HepG2 (cell line): ENCODE data around the gene LATS1. TPM values are rescaled to one million over a fixed set of nuclear protein-coding genes. Genes with fewer than 3 reads are reported as not detected.

Source experiments
- ATAC-seq: fragments of 200-7000 bp; cut with Tn5 transposase; 3 replicates; pipeline ENCODE4 v1.9.1; 2020; ENCODE audit warnings: mild to moderate bottlenecking, moderate library complexity
- BruUV-seq: library from RNA; stranded (reverse); fragments of 400-500 nt; replicated peaks from 2 replicates; lab custom pipeline; 2021; lab: Mats Ljungman, UMichigan
- CTCF ChIA-PET: fragments of 300-600 bp; formaldehyde crosslinking; extraction: SDS; loops from one replicate; lab custom pipeline; 2021; ENCODE audit warnings: low total read pairs, inconsistent platforms, low intra/inter-chr PET ratio; lab: Yijun Ruan, JAX
- POLR2A ChIA-PET: fragments of 350-600 bp; sonication (Branson Sonifier 250); formaldehyde crosslinking; loops from one replicate; lab custom pipeline; 2020; ENCODE audit warnings: antibody characterized with exemption, inconsistent platforms; lab: Yijun Ruan, JAX
- DNase-seq: peaks from one replicate; pipeline ENCODE4 v3.0.0-alpha.2; 2015; ENCODE audit warnings: low spot score
- FAIRE-seq: peaks from 3 replicates; lab custom pipeline; 2011; peaks lifted over from hg19 to GRCh38; lab: Jason Lieb, UNC
- H2AFZ ChIP-seq: one replicate; pipeline ENCODE4 v1.6.1; 2011; ENCODE audit warnings: low read length, inconsistent platforms
- H3K27ac ChIP-seq: fragments of 300-600 bp; 3 replicates; pipeline ENCODE4 v1.8.0; 2011; ENCODE audit warnings: mixed run types, mild to moderate bottlenecking, mixed read lengths, low read length, inconsistent platforms; ENCODE audit not compliant: insufficient read depth; ENCODE audit errors: extremely low read length
- H3K27me3 ChIP-seq, 2 experiments: fragments of 200-600 bp in 1 of 2; 2 replicates in 1 of 2; 3 replicates in 1 of 2; pipeline versions ENCODE4 v1.6.0 to v1.8.0; 2011; ENCODE audit warnings: low read length in 2 of 2, mild to moderate bottlenecking in 2 of 2, moderate library complexity in 2 of 2, inconsistent platforms in 1 of 2; ENCODE audit not compliant: insufficient read depth in 2 of 2, control insufficient read depth in 1 of 2
- H3K36me3 ChIP-seq, 2 experiments: fragments of 200-600 bp in 1 of 2; replicated peaks in 1 of 2; 2 replicates in 1 of 2; 3 replicates in 1 of 2; pipeline versions ENCODE4 v1.5.1 to v1.8.0; 2011; ENCODE audit warnings: low read length in 2 of 2, inconsistent platforms in 1 of 2; ENCODE audit not compliant: insufficient read depth in 2 of 2, control insufficient read depth in 1 of 2
- H3K4me1 ChIP-seq: 2 replicates; pipeline ENCODE4 v1.5.1; 2012; ENCODE audit warnings: low read length, inconsistent platforms; ENCODE audit not compliant: insufficient read depth
- H3K4me2 ChIP-seq: 2 replicates; pipeline ENCODE4 v1.6.0; 2011; ENCODE audit warnings: low read depth, low read length, inconsistent platforms
- H3K4me3 ChIP-seq, 3 experiments: fragments of 200-600 bp in 1 of 3; sonication (generic), shearing (Covaris generic) in 1 of 3; replicated peaks in 1 of 3; 2 replicates each; pipeline ENCODE4 v1.5.1; 2011 to 2016; ENCODE audit warnings: low read length in 3 of 3, inconsistent platforms in 2 of 3, low read depth in 2 of 3, mild to moderate bottlenecking in 2 of 3, control low read depth in 1 of 3, mixed read lengths in 1 of 3; ENCODE audit not compliant: insufficient read depth in 1 of 3
- H3K79me2 ChIP-seq: one replicate; pipeline ENCODE4 v1.6.1; 2011; ENCODE audit warnings: low read length, inconsistent platforms; ENCODE audit not compliant: insufficient read depth
- H3K9ac ChIP-seq: 2 replicates; pipeline ENCODE4 v1.6.0; 2011; ENCODE audit warnings: mild to moderate bottlenecking, low read depth, low read length, inconsistent platforms; ENCODE audit not compliant: insufficient read depth
- H3K9me3 ChIP-seq: 2 replicates; pipeline ENCODE4 v1.5.1; 2012; ENCODE audit warnings: mild to moderate bottlenecking, low read length
- H4K20me1 ChIP-seq: 2 replicates; pipeline ENCODE4 v1.6.0; 2011; ENCODE audit warnings: inconsistent platforms, mild to moderate bottlenecking, low read length, moderate library complexity; ENCODE audit not compliant: insufficient read depth
- CBX2 ChIP-seq, 2 experiments: fragments of 200-600 bp in 1 of 2; sonication (generic); formaldehyde crosslinking in 1 of 2; IDR thresholded peaks; 2 replicates each; pipeline versions ENCODE4 v1.7.0 to v1.8.1; 2018 to 2022; ENCODE audit warnings: low read depth in 2 of 2, low read length in 1 of 2, mild to moderate bottlenecking in 1 of 2, missing genetic modification reagents in 1 of 2
- GPN1 ChIP-seq: sonication (generic); formaldehyde crosslinking; IDR thresholded peaks from 2 replicates; pipeline ENCODE4 v1.5.1; 2020; ENCODE audit warnings: missing genetic modification reagents, borderline replicate concordance
- ISL2 ChIP-seq: sonication (generic); formaldehyde crosslinking; IDR thresholded peaks from 2 replicates; pipeline ENCODE4 v1.5.0; 2020; ENCODE audit warnings: missing genetic modification reagents
- JUN ChIP-seq: sonication (generic); formaldehyde crosslinking; IDR thresholded peaks from 2 replicates; pipeline ENCODE4 v1.4.0; 2020; ENCODE audit warnings: mild to moderate bottlenecking, missing genetic modification reagents
- LCORL ChIP-seq, 2 experiments: fragments of 450-650 bp in 1 of 2; sonication (generic) in 1 of 2; formaldehyde crosslinking in 1 of 2; IDR thresholded peaks; 2 replicates each; pipeline versions ENCODE4 v1.5.0 to v1.6.1; 2017 to 2020; ENCODE audit warnings: antibody characterized with exemption in 1 of 2, missing genetic modification reagents in 1 of 2
- NCOA2 ChIP-seq: sonication (generic); formaldehyde crosslinking; IDR thresholded peaks from 2 replicates; pipeline ENCODE4 v1.8.0; 2022; ENCODE audit warnings: inconsistent platforms
- POGK ChIP-seq: sonication (generic); formaldehyde crosslinking; conservative IDR thresholded peaks from 2 replicates; pipeline ENCODE4 v1.8.0; 2022; ENCODE audit warnings: mild to moderate bottlenecking, moderate library complexity, missing genetic modification reagents
- SIN3B ChIP-seq: fragments of 150-350 bp; IDR thresholded peaks from 2 replicates; pipeline ENCODE4 v1.6.1; 2014; ENCODE audit warnings: low read length
- SRSF4 ChIP-seq: fragments of 200-400 bp; formaldehyde crosslinking; IDR thresholded peaks from one replicate; pipeline ENCODE4 v1.6.1; 2018; ENCODE audit warnings: mild to moderate bottlenecking, low read depth, low read length, moderate library complexity; ENCODE audit not compliant: poor library complexity, severe bottlenecking
- XBP1 ChIP-seq: sonication (generic); formaldehyde crosslinking; IDR thresholded peaks from 2 replicates; pipeline ENCODE4 v1.5.0; 2020; ENCODE audit warnings: missing genetic modification reagents
- YEATS2 ChIP-seq: sonication (generic); formaldehyde crosslinking; IDR thresholded peaks from 2 replicates; pipeline ENCODE4 v1.4.0; 2020; ENCODE audit warnings: missing genetic modification reagents, borderline replicate concordance
- ZC3H13 ChIP-seq: sonication (generic); formaldehyde crosslinking; IDR thresholded peaks from 2 replicates; pipeline ENCODE4 v1.8.1; 2023; ENCODE audit warnings: mild to moderate bottlenecking, missing genetic modification reagents, moderate library complexity
- ZNF441 ChIP-seq: sonication (generic); formaldehyde crosslinking; IDR thresholded peaks from 2 replicates; pipeline ENCODE4 v1.7.0; 2021; ENCODE audit warnings: missing genetic modification reagents, borderline replicate concordance
- ZNF549 ChIP-seq: sonication (generic); formaldehyde crosslinking; IDR thresholded peaks from 2 replicates; pipeline ENCODE4 v1.5.0; 2020; ENCODE audit warnings: missing genetic modification reagents
- ZNF550 ChIP-seq: sonication (generic); formaldehyde crosslinking; IDR thresholded peaks from 2 replicates; pipeline ENCODE4 v1.4.0; 2020; ENCODE audit warnings: mild to moderate bottlenecking, missing genetic modification reagents, borderline replicate concordance
- ZNF670 ChIP-seq: sonication (generic); formaldehyde crosslinking; IDR thresholded peaks from 2 replicates; pipeline ENCODE4 v1.8.0; 2022; ENCODE audit warnings: mild to moderate bottlenecking, missing genetic modification reagents, borderline replicate concordance
- ZNF737 ChIP-seq: sonication (generic); formaldehyde crosslinking; IDR thresholded peaks from 2 replicates; pipeline ENCODE4 v1.5.0; 2020; ENCODE audit warnings: missing genetic modification reagents, mild to moderate bottlenecking, borderline replicate concordance
- ZNF75D ChIP-seq: sonication (generic); formaldehyde crosslinking; IDR thresholded peaks from 2 replicates; pipeline ENCODE4 v1.8.1; 2023; ENCODE audit warnings: missing genetic modification reagents, mild to moderate bottlenecking, borderline replicate concordance
- ZNF776 ChIP-seq: sonication (generic); formaldehyde crosslinking; IDR thresholded peaks from 2 replicates; pipeline ENCODE4 v1.4.0; 2020; ENCODE audit warnings: mild to moderate bottlenecking, missing genetic modification reagents
- ZNF792 ChIP-seq: IDR thresholded peaks from 2 replicates; pipeline ENCODE4 v1.6.1; 2016
- WGBS: methylation state at CpG from one replicate; pipeline ENCODE4 v1.1.6; 2017; ENCODE audit warnings: low lambda C conversion rate; 5-methylcytosine and 5-hydroxymethylcytosine counted together
- in situ Hi-C: cut with HindIII; loops from 2 replicates; pipeline ENCODE4 v1.10.0; 2017; ENCODE audit warnings: low pct_unique_long_range_greater_than_20kb; ENCODE audit not compliant: extremely low pct_ligation_motif_present
- intact Hi-C: fragments of 100-400 bp; cut with micrococcal nuclease; formaldehyde crosslinking; loops from one replicate; pipeline ENCODE4 v1.10.0; 2022; ENCODE audit not compliant: unreplicated experiment
- polyA plus RNA-seq, 8 experiments: library from polyadenylated mRNA; depleted of rRNA in 3 of 8; stranded (reverse) in 7 of 8; unstranded in 1 of 8; fragments of >200 nt; fragmentation: Illumina TruSeq in 4 of 8; extraction: Trizol in 4 of 8; gene quantifications; 2 replicates each; pipeline versions ENCODE4 v1.2.1 to v1.2.3, GENCODE V29; 2011 to 2016; ENCODE audit warnings: low read depth in 4 of 8, missing spikeins in 1 of 8, mixed read lengths in 1 of 8; ENCODE audit not compliant: insufficient read depth in 1 of 8
- total RNA-seq, 5 experiments: library from RNA; depleted of rRNA; stranded (reverse); fragments of >200 nt; fragmentation: Illumina TruSeq; extraction: Trizol; gene quantifications; 2 replicates each; pipeline ENCODE4 v1.2.3, GENCODE V29; 2016; ENCODE audit warnings: low read depth in 1 of 5

Gene LATS1
- total and polyA plus RNA-seq, 2 of the 13 experiments (the other 11 are each of a cell fraction or from before 2014, with no cell fraction given): 9.9 to 12.6 TPM

- peak within 1 kb of the TSS; percentile 74 for H3K9ac ChIP-seq
- in situ Hi-C loops (loop anchor here (5.0 kb wide), 1 partner anchor 81 kb away; the partner anchor contains the start of gene GINM1), intact Hi-C loops (loop anchor here (1.0 to 5.0 kb wide), 3 partner anchors 82 to 184 kb away; partner anchors contain the start of genes GINM1 and PPIL4)
- BruUV-seq: TSS peak; percentile 74
- peak within 1 kb of the TSS; percentile 74 to 85 (median 84) for H3K4me3 ChIP-seq
- POLR2A ChIA-PET: interaction anchor here (1.1 to 2.8 kb wide), 3 partner anchors 54 to 69 kb away, joined by 3 to 8 read pairs (median 5); partner anchors contain the start of gene LATS1
- H3K79me2 ChIP-seq: peaks cover 27% of the 10 kb centered on the region
- FAIRE-seq: peak; percentile 95
- peak within 1 kb of the TSS; percentile 87 for H2AFZ ChIP-seq
- 2% methylated on average over 38 of the region's 69 CpGs for WGBS
- peak within 1 kb of the TSS; percentile 78 for H3K27ac ChIP-seq
- peaks cover 25% of the 10 kb centered on the region for H3K4me1 ChIP-seq
- H3K9me3 ChIP-seq: no peaks in the 10 kb centered on the region
- CTCF ChIA-PET: no interaction called here
- H3K4me2 ChIP-seq: peak within 1 kb of the TSS; percentile 86
- H4K20me1 ChIP-seq: no peaks in the 10 kb centered on the region
- no peaks in the 10 kb centered on the region for H3K36me3 ChIP-seq
- peak; percentile 96 for DNase-seq
- no peaks in the 10 kb centered on the region; a peak in 1 of 5 replicates for H3K27me3 ChIP-seq
- ATAC-seq: peak; percentile 98
- peak; percentile 86 for TF ChIP-seq ISL2 (CRISPR knock-in tag)
- peak; percentile 91 for TF ChIP-seq JUN
- TF ChIP-seq ZNF550 (CRISPR knock-in tag): peak; percentile 96
- peak; percentile 93 for TF ChIP-seq YEATS2
- TF ChIP-seq ZNF670: peak; percentile 99
- peak; percentile 96 for TF ChIP-seq ZNF441 (CRISPR knock-in tag)
- TF ChIP-seq ZNF792: peak; percentile 99
- TF ChIP-seq ZNF549 (CRISPR knock-in tag): 0 out of 2 replicates have a peak, but pooled peaks have one; percentile 77
- TF ChIP-seq CBX2 (IDR thresholded peaks at IDR 0.05; ENCODE audit: low read depth, low read length): no peak
- peak; percentile 82; the same call in 1 of the 2 replicates for TF ChIP-seq CBX2 (CRISPR knock-in tag; IDR thresholded peaks at IDR 0.05; ENCODE audit: low read depth)
- peak; percentile 85 for TF ChIP-seq NCOA2 (CRISPR knock-in tag)
- TF ChIP-seq SIN3B: no peak; the same call in none of the 2 replicates
- peak; percentile 94; the same call in 1 of the 2 replicates for TF ChIP-seq ZNF75D (CRISPR knock-in tag)
- peak; percentile 99 for TF ChIP-seq POGK (CRISPR knock-in tag)
- TF ChIP-seq XBP1 (CRISPR knock-in tag): no peak
- TF ChIP-seq SRSF4: no peak
- no peak for TF ChIP-seq LCORL (IDR thresholded peaks at IDR 0.05)
- TF ChIP-seq LCORL (CRISPR knock-in tag; IDR thresholded peaks at IDR 0.05): peak; percentile 90
- TF ChIP-seq GPN1 (CRISPR knock-in tag): no peak
- TF ChIP-seq ZNF776: peak; percentile 98; the same call in 1 of the 2 replicates
- TF ChIP-seq ZC3H13 (CRISPR knock-in tag): peak; percentile 99
- TF ChIP-seq ZNF737 (CRISPR knock-in tag): peak; percentile 54; the same call in 1 of the 2 replicates
Observed at GRCh38 chr6:149648148-149649145, 69.5 kb downstream of the LATS1 start, which contains the start of gene KATNA1. Gene KATNA1, minus strand, starts transcription at chr6:149648714. Its CDS starts 10,167 bp downstream, at chr6:149638547.
